ENCODE data around the gene ERAL1.

Gene ERAL1

GRCh38 chr17:28861393-28862203 lies 6.8 kb downstream of the ERAL1 start:
- Histone ChIP-seq H3K4me3 (ENCODE audit: low read depth, low read length) (no peak overlapping the region), H3K36me3 (replicated peaks) (peaks cover 30% of the 10 kb centered on the region), H3K27ac (no peak overlapping the region), H3K27me3 (replicated peaks) (no peaks in the 10 kb centered on the region)
- no peak for DNase-seq
- in situ Hi-C loops (cut with HindIII; ENCODE audit: low pct_ligation_motif_present, low sequenced_read_pairs): no loop called here
- TF ChIP-seq CTCF (IDR thresholded peaks at IDR 0.05; ENCODE audit: low read depth, low read length, missing control alignments): no peak

GRCh38 chr17:28862561-28862960 lies 7.7 kb downstream of the ERAL1 start:
- DNase-seq: no peak
- H3K27ac ChIP-seq: no peak overlapping the region
- no peak overlapping the region for H3K4me3 ChIP-seq (ENCODE audit: low read depth, low read length)
- H3K27me3 ChIP-seq (replicated peaks): no peaks in the 10 kb centered on the region
- in situ Hi-C loops (cut with HindIII; ENCODE audit: low pct_ligation_motif_present, low sequenced_read_pairs): no loop called here
- no peak for TF ChIP-seq CTCF (IDR thresholded peaks at IDR 0.05; ENCODE audit: low read depth, low read length, missing control alignments)
- peaks cover 28% of the 10 kb centered on the region for H3K36me3 ChIP-seq (replicated peaks)

GRCh38 chr17:28863953-28864352 lies 9.1 kb downstream of the ERAL1 start:
- H3K27me3 ChIP-seq (replicated peaks): no peaks in the 10 kb centered on the region
- in situ Hi-C loops (cut with HindIII; ENCODE audit: low pct_ligation_motif_present, low sequenced_read_pairs): no loop called here
- no peak for TF ChIP-seq CTCF (IDR thresholded peaks at IDR 0.05; ENCODE audit: low read depth, low read length, missing control alignments)
- H3K36me3 ChIP-seq (replicated peaks): peaks cover 14% of the 10 kb centered on the region
- no peak overlapping the region for H3K4me3 ChIP-seq (ENCODE audit: low read depth, low read length)
- no peak overlapping the region for H3K27ac ChIP-seq
- DNase-seq: no peak

- Histone ChIP-seq H3K36me3 (replicated peaks) (peaks cover 6% of the 10 kb centered on the region), H3K27me3 (replicated peaks) (no peaks in the 10 kb centered on the region), H3K4me3 (ENCODE audit: low read depth, low read length) (no peak overlapping the region), H3K27ac (no peak overlapping the region)
- no peak for DNase-seq
- TF ChIP-seq CTCF (IDR thresholded peaks at IDR 0.05; ENCODE audit: low read depth, low read length, missing control alignments): no peak
- in situ Hi-C loops (cut with HindIII; ENCODE audit: low pct_ligation_motif_present, low sequenced_read_pairs): no loop called here
Measured at GRCh38 chr17:28864991-28865849, 10.4 kb downstream of the ERAL1 start.

- Histone ChIP-seq H3K36me3 (replicated peaks) (no peaks in the 10 kb centered on the region), H3K27me3 (replicated peaks) (no peaks in the 10 kb centered on the region), H3K27ac (no peak overlapping the region), H3K4me3 (ENCODE audit: low read depth, low read length) (no peak overlapping the region)
- no peak for DNase-seq
- TF ChIP-seq CTCF (IDR thresholded peaks at IDR 0.05; ENCODE audit: low read depth, low read length, missing control alignments): no peak
- in situ Hi-C loops (cut with HindIII; ENCODE audit: low pct_ligation_motif_present, low sequenced_read_pairs): no loop called here
Measured at GRCh38 chr17:28865946-28866752, 11.3 kb downstream of the ERAL1 start.
